ENCODE results near the gene TIGD3. TPM values are rescaled to one million over a fixed set of nuclear protein-coding genes. Genes with fewer than 3 reads are reported as not detected.

TIGD3 gene
- total RNA-seq, 4 donors from 2014 or later, result 0.27 to 0.67 TPM; not detected in 2

DNA sequence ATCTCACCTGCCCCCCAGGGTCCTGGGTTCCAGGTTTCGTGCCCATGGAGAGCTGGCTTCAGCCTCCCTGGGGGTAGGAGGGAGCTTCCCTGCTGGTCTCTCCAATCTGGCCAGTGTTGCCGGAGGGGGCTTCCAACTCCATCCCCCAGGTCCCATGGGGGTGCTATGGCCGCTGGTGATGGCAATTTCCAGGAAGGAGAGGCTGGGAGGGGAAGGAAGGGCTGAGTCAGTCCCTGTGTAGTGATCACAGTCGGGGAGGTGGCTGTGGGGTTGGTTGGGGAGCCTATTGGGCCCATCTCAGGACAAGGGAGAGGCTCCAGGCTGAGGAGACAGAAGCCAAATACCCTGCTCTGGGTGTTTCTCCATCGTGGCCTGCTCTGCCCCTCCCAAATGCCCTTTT, 45.5 kb upstream of the TIGD3 start:
- TF ChIP-seq POLR2AphosphoS5 (IDR thresholded peaks at IDR 0.05) (no peak), POLR2A (IDR thresholded peaks at IDR 0.05) (no peak), EP300 (IDR thresholded peaks at IDR 0.05) (no peak)
- TF ChIP-seq, protein P1, sequence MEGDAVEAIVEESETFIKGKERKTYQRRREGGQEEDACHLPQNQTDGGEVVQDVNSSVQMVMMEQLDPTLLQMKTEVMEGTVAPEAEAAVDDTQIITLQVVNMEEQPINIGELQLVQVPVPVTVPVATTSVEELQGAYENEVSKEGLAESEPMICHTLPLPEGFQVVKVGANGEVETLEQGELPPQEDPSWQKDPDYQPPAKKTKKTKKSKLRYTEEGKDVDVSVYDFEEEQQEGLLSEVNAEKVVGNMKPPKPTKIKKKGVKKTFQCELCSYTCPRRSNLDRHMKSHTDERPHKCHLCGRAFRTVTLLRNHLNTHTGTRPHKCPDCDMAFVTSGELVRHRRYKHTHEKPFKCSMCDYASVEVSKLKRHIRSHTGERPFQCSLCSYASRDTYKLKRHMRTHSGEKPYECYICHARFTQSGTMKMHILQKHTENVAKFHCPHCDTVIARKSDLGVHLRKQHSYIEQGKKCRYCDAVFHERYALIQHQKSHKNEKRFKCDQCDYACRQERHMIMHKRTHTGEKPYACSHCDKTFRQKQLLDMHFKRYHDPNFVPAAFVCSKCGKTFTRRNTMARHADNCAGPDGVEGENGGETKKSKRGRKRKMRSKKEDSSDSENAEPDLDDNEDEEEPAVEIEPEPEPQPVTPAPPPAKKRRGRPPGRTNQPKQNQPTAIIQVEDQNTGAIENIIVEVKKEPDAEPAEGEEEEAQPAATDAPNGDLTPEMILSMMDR (IDR thresholded peaks at IDR 0.05), result no peak
- ATAC-seq, result peak; percentile 27
- WGBS, 2 donors (ENCODE audit: low coverage in 1 of 2), result 20 to 40% methylated on average over 1 of the region's 5 CpGs
- Histone ChIP-seq H3K4me3 (no peak overlapping the region), H3K27me3 (no peaks in the 10 kb centered on the region), H3K27ac (peak overlapping the region in 3 of 4 donors; percentile 31 to 53 (median 45)), H3K4me1 (peaks cover 0 to 85% (median 40%) of the 10 kb centered on the region in 3 donors), H3K9me3 (no peaks in the 10 kb centered on the region), H3K36me3 (no peaks in the 10 kb centered on the region)

- Histone ChIP-seq H3K36me3 (no peaks in the 10 kb centered on the region), H3K4me1 (peaks cover 0 to 82% (median 41%) of the 10 kb centered on the region in 3 donors), H3K9me3 (no peaks in the 10 kb centered on the region), H3K4me3 (no peak overlapping the region), H3K27ac (peak overlapping the region in 2 of 4 donors; percentile 24 to 28), H3K27me3 (no peaks in the 10 kb centered on the region)
- 100% methylated on average over 1 of the region's 10 CpGs; no CpG with 5 or more reads in 1 of the 2 donors for WGBS, 2 donors (ENCODE audit: low coverage in 1 of 2)
- no peak for ATAC-seq
- no peak for TF ChIP-seq EP300 (IDR thresholded peaks at IDR 0.05)
- TF ChIP-seq POLR2AphosphoS5 (IDR thresholded peaks at IDR 0.05), result no peak
- no peak for TF ChIP-seq POLR2A (IDR thresholded peaks at IDR 0.05)
Measured at GRCh38 chr11:65310215-65310614, 44.3 kb upstream of the TIGD3 start.

GRCh38 chr11:65310736-65311135, 43.8 kb upstream of the TIGD3 start:
- peak overlapping the region in 2 of 4 donors; percentile 24 to 28 for H3K27ac ChIP-seq
- H3K4me1 ChIP-seq, result peaks cover 0 to 78% (median 38%) of the 10 kb centered on the region in 3 donors
- 24% methylated on average over 4 of the region's 6 CpGs; no CpG with 5 or more reads in 1 of the 2 donors for WGBS, 2 donors (ENCODE audit: low coverage in 1 of 2)

DNA sequence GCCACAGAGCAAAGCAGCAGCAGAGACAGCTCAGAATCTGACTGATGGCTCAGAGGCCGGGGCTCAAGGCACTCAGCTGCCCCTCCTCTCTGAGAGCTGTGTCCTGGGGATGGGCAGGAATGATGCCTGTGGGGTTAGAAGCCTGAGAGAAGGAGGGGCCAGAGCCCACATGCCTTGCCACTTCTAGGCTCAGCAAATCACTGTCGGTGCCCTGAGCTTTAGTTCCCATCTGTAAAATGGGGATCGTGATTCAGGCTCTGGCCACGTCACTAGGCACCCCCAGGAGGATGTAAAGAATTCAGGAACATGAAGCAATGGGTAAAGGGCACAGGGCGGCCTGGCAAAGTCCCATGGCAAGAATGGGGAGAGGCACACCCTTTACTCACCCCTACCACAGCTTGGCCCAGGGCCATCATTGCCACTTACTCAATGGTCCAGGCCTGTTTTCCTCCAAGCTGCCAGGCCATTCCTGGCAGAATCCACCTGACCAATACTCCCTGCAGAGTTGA, 43.3 kb upstream of the TIGD3 start:
- no peak for TF ChIP-seq POLR2A (IDR thresholded peaks at IDR 0.05)
- TF ChIP-seq, protein P1 (IDR thresholded peaks at IDR 0.05), result no peak
- H3K36me3 ChIP-seq, result no peaks in the 10 kb centered on the region
- H3K27me3 ChIP-seq, result no peaks in the 10 kb centered on the region
- peaks cover 0 to 78% (median 38%) of the 10 kb centered on the region in 3 donors for H3K4me1 ChIP-seq
- no peaks in the 10 kb centered on the region for H3K9me3 ChIP-seq
- H3K27ac ChIP-seq, result peak overlapping the region in 2 of 4 donors; percentile 24 to 28
- no peak for ATAC-seq
- WGBS, 2 donors (ENCODE audit: low coverage in 1 of 2), result 70 to 100% methylated on average over 1 to 4 of the region's 5 CpGs
- H3K4me3 ChIP-seq, result no peak overlapping the region

More at GRCh38 chr11:65310736-65311135, 43.8 kb upstream of the TIGD3 start:
- Histone ChIP-seq H3K9me3 (no peaks in the 10 kb centered on the region), H3K36me3 (no peaks in the 10 kb centered on the region), H3K4me3 (no peak overlapping the region), H3K27me3 (no peaks in the 10 kb centered on the region)
- TF ChIP-seq POLR2AphosphoS5 (IDR thresholded peaks at IDR 0.05), result no peak
- TF ChIP-seq POLR2A (IDR thresholded peaks at IDR 0.05), result no peak
- TF ChIP-seq, protein P1 (IDR thresholded peaks at IDR 0.05), result no peak
- TF ChIP-seq EP300 (IDR thresholded peaks at IDR 0.05), result no peak
- no peak for ATAC-seq

DNA sequence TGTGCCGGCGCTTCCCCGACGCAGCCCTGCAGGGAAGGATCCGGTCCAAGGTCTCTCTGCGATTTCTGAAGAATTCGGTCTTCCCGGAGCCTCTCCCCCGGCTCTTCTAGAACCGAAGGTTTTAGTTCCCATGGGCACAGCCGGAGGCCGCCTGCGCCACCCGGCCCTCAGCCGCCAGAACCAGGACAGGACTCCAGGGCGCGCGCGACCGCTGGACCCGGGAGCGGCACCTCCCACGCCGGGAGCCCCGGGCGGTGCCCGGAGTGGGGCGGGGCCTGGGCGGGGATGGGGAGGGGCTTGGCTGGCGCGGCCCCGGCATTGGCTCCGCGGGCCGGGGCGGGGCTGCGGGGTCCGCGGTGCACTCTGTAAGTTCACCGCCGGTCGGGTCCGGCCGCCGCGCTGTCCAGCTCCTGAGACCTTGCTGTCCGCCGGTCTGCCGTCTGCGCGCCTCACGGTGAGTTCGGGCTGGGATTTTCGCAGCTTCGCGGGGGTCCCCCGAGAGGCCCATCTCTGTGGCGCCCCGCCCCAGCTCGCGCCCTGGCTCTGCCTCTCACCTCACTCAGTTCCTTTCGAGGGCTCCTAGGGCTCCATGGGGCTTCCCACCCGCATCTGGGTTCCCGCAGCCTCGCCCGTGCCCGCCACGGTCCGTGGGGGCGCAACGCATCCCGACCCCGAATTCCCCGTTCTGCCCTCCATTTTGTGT, 39.9 kb upstream of the TIGD3 start, which contains the start of gene CDC42EP2:
Gene CDC42EP2 (plus strand): TSS at position 366 of the 703 bp plus-strand sequence. CDS start 6,033 bp downstream, outside the sequence.
- peaks cover 0 to 89% (median 42%) of the 10 kb centered on the region in 3 donors for H3K4me1 ChIP-seq
- H3K9me3 ChIP-seq, result no peaks in the 10 kb centered on the region
- H3K27ac ChIP-seq, result peak within 1 kb of the TSS; percentile 84 to 99 (median 98)
- peaks cover 0 to 6% of the 10 kb centered on the region in 2 donors for H3K36me3 ChIP-seq
- H3K27me3 ChIP-seq, result no peaks in the 10 kb centered on the region
- H3K4me3 ChIP-seq, result peak within 1 kb of the TSS; percentile 71 to 98
- WGBS, 2 donors (ENCODE audit: low coverage in 1 of 2), result 0% methylated on average over 10 of the region's 74 CpGs; no CpG with 5 or more reads in 1 of the 2 donors
- peak; percentile 86 to 87 for TF ChIP-seq POLR2A (IDR thresholded peaks at IDR 0.05)
- TF ChIP-seq POLR2AphosphoS5 (IDR thresholded peaks at IDR 0.05), result peak; percentile 89
- TF ChIP-seq EP300 (IDR thresholded peaks at IDR 0.05), result no peak
- TF ChIP-seq, protein P1 (IDR thresholded peaks at IDR 0.05), result peak in 3 of 4 experiments; percentile 18 to 42 (median 38)
- ATAC-seq, result peak; percentile 88

Measured in gastroesophageal sphincter (tissue), 4 donors.